ENCODE data around the gene SLC16A12.
"Not testable (repeated sequence)": the region's sequence is repeated elsewhere in the genome, so short reads cannot be mapped to it uniquely, and the experiment has no call there.

SLC16A12 gene

GRCh38 chr10:89413398-89413912 lies 121.9 kb downstream of the SLC16A12 start:
- in situ Hi-C loops (cut with HindIII; ENCODE audit: low pct_unique_long_range_greater_than_20kb, low sequenced_read_pairs): no loop called here
- TF ChIP-seq JUND (IDR thresholded peaks at IDR 0.05; ENCODE audit: low read depth): no peak
- DNase-seq (ENCODE audit: low read depth in 1 of 2, low spot score in 1 of 2): no peak

DNA sequence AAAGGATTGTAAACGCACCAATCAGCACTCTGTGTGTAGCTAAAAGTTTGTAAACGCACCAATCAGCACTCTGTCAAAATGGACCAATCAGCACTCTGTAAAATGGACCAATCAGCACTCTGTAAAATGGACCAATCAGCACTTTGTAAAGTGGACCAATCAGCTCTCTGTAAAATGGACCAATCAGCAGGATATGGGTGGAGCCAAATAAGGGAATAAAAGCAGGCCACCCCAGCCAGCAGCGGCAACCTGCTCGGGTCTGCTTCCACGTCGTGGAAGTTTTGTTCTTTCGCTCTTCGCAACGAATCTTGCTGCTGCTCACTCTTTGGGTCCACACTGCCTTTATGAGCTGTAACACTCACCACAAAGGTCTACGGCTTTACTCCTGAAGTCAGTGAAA lies 123.1 kb downstream of the SLC16A12 start:
- in situ Hi-C loops (cut with HindIII; ENCODE audit: low pct_unique_long_range_greater_than_20kb, low sequenced_read_pairs); DNase-seq (ENCODE audit: low read depth in 1 of 2, low spot score in 1 of 2): not testable (repeated sequence)

- DNase-seq (ENCODE audit: low read depth in 1 of 2, low spot score in 1 of 2); in situ Hi-C loops (cut with HindIII; ENCODE audit: low pct_unique_long_range_greater_than_20kb, low sequenced_read_pairs): not testable (repeated sequence)
Observed at GRCh38 chr10:89411135-89411534, 124.3 kb downstream of the SLC16A12 start.

DNA sequence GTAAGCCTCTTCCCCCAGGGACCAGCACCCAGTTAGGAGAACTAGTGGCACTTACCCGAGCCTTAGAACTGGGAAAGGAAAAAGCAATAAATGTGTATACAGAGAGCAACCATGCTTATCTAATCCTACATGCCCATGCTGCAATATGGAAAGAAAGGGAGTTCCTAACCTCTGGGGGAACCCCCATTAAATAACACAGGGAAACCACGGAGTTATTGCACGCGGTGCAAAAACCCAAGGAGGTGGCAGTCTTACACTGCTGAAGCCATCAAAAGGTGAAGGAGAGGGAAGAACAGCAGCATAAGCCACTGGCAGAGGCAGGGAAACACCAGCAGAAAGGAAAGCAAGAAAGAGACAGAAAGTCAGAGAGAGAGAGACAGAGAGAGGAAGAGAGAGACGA lies 124.8 kb downstream of the SLC16A12 start:
- DNase-seq (ENCODE audit: low read depth in 1 of 2, low spot score in 1 of 2); in situ Hi-C loops (cut with HindIII; ENCODE audit: low pct_unique_long_range_greater_than_20kb, low sequenced_read_pairs): not testable (repeated sequence)

DNA sequence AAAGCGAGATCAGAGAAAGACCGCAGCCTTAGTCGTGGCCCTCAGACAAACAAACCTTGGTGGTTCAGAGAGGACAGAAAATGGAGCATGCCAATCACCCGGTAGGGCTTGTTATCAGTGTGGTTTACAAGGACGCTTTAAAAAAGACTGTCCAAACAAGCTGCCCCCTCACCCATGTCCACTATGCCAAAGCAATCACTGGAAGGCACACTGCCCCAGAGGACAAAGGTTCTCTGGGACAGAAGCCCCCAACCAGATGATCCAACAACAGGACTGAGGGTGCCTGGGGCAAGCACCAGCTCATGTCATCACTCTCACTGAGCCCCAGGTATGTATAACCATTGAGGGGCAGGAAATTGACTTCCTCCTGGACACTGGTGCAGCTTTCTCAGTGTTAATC lies 126.1 kb downstream of the SLC16A12 start:
- DNase-seq (ENCODE audit: low read depth in 1 of 2, low spot score in 1 of 2); in situ Hi-C loops (cut with HindIII; ENCODE audit: low pct_unique_long_range_greater_than_20kb, low sequenced_read_pairs): not testable (repeated sequence)

GRCh38 chr10:89407792-89408191 lies 127.6 kb downstream of the SLC16A12 start:
- DNase-seq (ENCODE audit: low read depth in 1 of 2, low spot score in 1 of 2); in situ Hi-C loops (cut with HindIII; ENCODE audit: low pct_unique_long_range_greater_than_20kb, low sequenced_read_pairs): not testable (repeated sequence)

GRCh38 chr10:89406178-89406577 lies 129.2 kb downstream of the SLC16A12 start:
- DNase-seq (ENCODE audit: low read depth in 1 of 2, low spot score in 1 of 2); in situ Hi-C loops (cut with HindIII; ENCODE audit: low pct_unique_long_range_greater_than_20kb, low sequenced_read_pairs): not testable (repeated sequence)

- TF ChIP-seq JUND (IDR thresholded peaks at IDR 0.05; ENCODE audit: low read depth): no peak
- in situ Hi-C loops (cut with HindIII; ENCODE audit: low pct_unique_long_range_greater_than_20kb, low sequenced_read_pairs): no loop called here
- DNase-seq (ENCODE audit: low read depth in 1 of 2, low spot score in 1 of 2): no peak
Observed at GRCh38 chr10:89404104-89405047, 131.0 kb downstream of the SLC16A12 start.

GRCh38 chr10:89403043-89403442 lies 132.4 kb downstream of the SLC16A12 start:
- TF ChIP-seq JUND (IDR thresholded peaks at IDR 0.05; ENCODE audit: low read depth): no peak
- no peak for DNase-seq (ENCODE audit: low read depth in 1 of 2, low spot score in 1 of 2)
- in situ Hi-C loops (cut with HindIII; ENCODE audit: low pct_unique_long_range_greater_than_20kb, low sequenced_read_pairs): no loop called here

DNA sequence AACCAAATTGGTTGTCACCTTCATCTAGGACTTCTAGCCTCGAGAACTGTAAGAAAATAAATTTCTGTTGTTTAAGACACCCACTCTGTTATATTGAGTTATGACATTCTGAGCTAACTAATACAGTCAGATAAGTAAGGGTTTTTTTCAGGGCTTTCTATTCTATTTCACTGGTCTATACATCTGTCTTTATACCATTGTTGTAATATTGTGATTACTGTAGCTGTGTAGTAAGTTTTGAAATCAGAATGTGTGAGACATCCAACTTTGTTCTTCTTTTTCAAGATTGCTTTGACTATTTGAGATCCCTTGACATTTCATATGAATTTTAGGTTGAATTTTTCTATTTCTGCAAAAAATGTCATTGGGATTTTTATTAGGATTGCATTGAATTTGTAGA lies 135.4 kb downstream of the SLC16A12 start:
- no peak for DNase-seq (ENCODE audit: low read depth in 1 of 2, low spot score in 1 of 2)
- TF ChIP-seq JUND (IDR thresholded peaks at IDR 0.05; ENCODE audit: low read depth): no peak
- in situ Hi-C loops (cut with HindIII; ENCODE audit: low pct_unique_long_range_greater_than_20kb, low sequenced_read_pairs): no loop called here

DNA sequence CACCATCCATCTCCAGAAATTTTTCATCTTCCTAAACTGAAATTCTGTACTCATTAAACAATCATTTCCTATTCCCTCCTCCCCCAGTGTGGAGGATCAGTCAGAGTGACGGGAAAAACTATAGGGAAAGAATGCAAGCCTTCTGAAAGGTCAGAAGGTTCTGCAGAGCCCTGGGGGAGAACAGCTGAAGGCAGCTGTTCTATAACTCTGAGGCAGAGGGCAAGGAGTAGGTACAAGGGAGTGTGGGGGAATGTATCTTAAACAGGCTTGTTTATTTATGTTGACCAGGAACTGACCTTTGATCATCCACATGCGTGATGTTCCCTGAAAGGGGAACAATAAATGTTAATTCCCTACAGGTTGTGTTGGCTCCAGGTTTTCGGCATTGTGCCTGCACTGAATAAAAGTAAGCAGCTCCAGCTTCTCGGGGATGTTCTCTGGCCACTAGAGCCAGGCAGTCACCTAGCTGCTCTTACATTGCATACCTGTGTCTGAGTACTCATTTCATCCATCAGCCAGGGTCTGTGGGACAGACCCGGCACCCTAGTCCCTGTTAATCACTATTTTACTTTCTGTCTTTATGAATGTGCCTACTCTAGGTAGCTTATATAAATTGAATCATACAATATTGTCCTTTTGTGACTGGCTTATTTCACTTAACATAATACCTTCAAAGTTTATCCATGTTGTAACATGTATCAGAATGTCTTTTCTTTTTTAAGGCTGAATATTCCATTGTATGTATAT lies 137.2 kb downstream of the SLC16A12 start:
- in situ Hi-C loops (cut with HindIII; ENCODE audit: low pct_unique_long_range_greater_than_20kb, low sequenced_read_pairs): no loop called here
- TF ChIP-seq JUND (IDR thresholded peaks at IDR 0.05; ENCODE audit: low read depth): no peak
- no peak for DNase-seq (ENCODE audit: low read depth in 1 of 2, low spot score in 1 of 2)

DNA sequence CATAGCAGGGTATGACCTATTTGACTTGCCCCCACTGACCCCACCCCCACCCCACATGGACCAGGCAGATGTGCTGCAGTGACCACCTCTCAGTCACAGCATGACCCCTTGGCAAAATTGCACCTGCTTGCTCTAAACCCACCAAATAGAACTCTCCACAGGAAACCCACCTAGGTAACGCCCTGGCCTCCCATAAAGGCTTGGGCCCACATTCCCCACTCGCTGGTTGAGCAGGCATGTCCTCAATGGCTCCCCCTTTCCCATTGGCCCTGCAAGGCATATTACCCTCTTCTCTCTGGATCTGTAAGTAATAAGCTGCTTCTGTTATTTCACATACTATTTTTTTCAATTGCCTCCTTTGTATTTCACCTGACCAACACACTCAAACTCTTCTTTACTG lies 140.3 kb downstream of the SLC16A12 start:
- TF ChIP-seq JUND (IDR thresholded peaks at IDR 0.05; ENCODE audit: low read depth): no peak
- in situ Hi-C loops (cut with HindIII; ENCODE audit: low pct_unique_long_range_greater_than_20kb, low sequenced_read_pairs): no loop called here
- no peak for DNase-seq (ENCODE audit: low read depth in 1 of 2, low spot score in 1 of 2)

- in situ Hi-C loops (cut with HindIII; ENCODE audit: low pct_unique_long_range_greater_than_20kb, low sequenced_read_pairs): no loop called here
- DNase-seq (ENCODE audit: low read depth in 1 of 2, low spot score in 1 of 2): no peak
- TF ChIP-seq JUND (IDR thresholded peaks at IDR 0.05; ENCODE audit: low read depth): no peak
Observed at GRCh38 chr10:89393898-89394297, 141.5 kb downstream of the SLC16A12 start.

All from T47D (cell line).